DND-41 (cell line): ENCODE results near the gene CD52.

Experiments
- ATAC-seq: fragments of 200-7000 bp; cut with Tn5 transposase; 3 replicates; pipeline ENCODE4 v1.9.1; 2021; ENCODE audit warnings: low read depth; ENCODE audit not compliant: insufficient read depth
- DNase-seq: peaks from one replicate; pipeline ENCODE4 v3.0.0-alpha.2; 2020
- H2AFZ ChIP-seq: 2 replicates; pipeline ENCODE4 v1.6.0; 2012; ENCODE audit warnings: low read depth, low read length
- H3K27ac ChIP-seq: 2 replicates; pipeline ENCODE4 v1.5.1; 2012; ENCODE audit warnings: low read length, inconsistent platforms
- H3K27me3 ChIP-seq: fragments of 200-600 bp; sonication (generic); 2 replicates; pipeline ENCODE4 v1.6.0; 2012; ENCODE audit warnings: low read length, mild to moderate bottlenecking, inconsistent platforms; ENCODE audit not compliant: insufficient read depth, poor library complexity
- H3K36me3 ChIP-seq: 2 replicates; pipeline ENCODE4 v1.5.1; 2012; ENCODE audit warnings: low read length, inconsistent platforms; ENCODE audit not compliant: insufficient read depth
- H3K4me1 ChIP-seq: 2 replicates; pipeline ENCODE4 v1.5.1; 2012; ENCODE audit warnings: mild to moderate bottlenecking, low read length; ENCODE audit not compliant: insufficient read depth
- H3K4me2 ChIP-seq: 2 replicates; pipeline ENCODE4 v1.6.0; 2012; ENCODE audit warnings: mild to moderate bottlenecking, moderate library complexity, low read length, inconsistent platforms; ENCODE audit not compliant: insufficient read depth
- H3K4me3 ChIP-seq, 2 experiments: fragments of 200-600 bp in 1 of 2; shearing (Covaris generic) in 1 of 2; 2 replicates each; pipeline ENCODE4 v1.5.1; 2012 to 2016; ENCODE audit warnings: inconsistent platforms in 2 of 2, low read length in 2 of 2, mild to moderate bottlenecking in 2 of 2, low read depth in 1 of 2, moderate library complexity in 1 of 2
- H3K79me2 ChIP-seq: 2 replicates; pipeline ENCODE4 v1.6.0; 2012; ENCODE audit warnings: low read length, inconsistent platforms; ENCODE audit not compliant: insufficient read depth
- H3K9ac ChIP-seq: 2 replicates; pipeline ENCODE4 v1.6.0; 2012; ENCODE audit warnings: low read depth, mild to moderate bottlenecking, inconsistent platforms, low read length, moderate library complexity
- H3K9me3 ChIP-seq: 2 replicates; pipeline ENCODE4 v1.5.1; 2012; ENCODE audit warnings: low read length, moderate library complexity, mild to moderate bottlenecking, inconsistent platforms; ENCODE audit not compliant: insufficient read depth, severe bottlenecking
- H4K20me1 ChIP-seq: 2 replicates; pipeline ENCODE4 v1.6.0; 2012; ENCODE audit warnings: low read length; ENCODE audit not compliant: insufficient read depth
- CTCF ChIP-seq: IDR thresholded peaks from 2 replicates; pipeline ENCODE4 v1.5.1; 2012; ENCODE audit warnings: borderline replicate concordance, low read length, moderate library complexity, mild to moderate bottlenecking; ENCODE audit not compliant: poor library complexity, severe bottlenecking; ENCODE audit errors: extremely low read depth
- EZH2 ChIP-seq: IDR thresholded peaks from 3 replicates; pipeline ENCODE4 v1.6.1; 2012; ENCODE audit warnings: borderline replicate concordance, low read depth, mild to moderate bottlenecking, moderate library complexity, low read length, inconsistent platforms; ENCODE audit not compliant: severe bottlenecking

The CD52 gene

DNA sequence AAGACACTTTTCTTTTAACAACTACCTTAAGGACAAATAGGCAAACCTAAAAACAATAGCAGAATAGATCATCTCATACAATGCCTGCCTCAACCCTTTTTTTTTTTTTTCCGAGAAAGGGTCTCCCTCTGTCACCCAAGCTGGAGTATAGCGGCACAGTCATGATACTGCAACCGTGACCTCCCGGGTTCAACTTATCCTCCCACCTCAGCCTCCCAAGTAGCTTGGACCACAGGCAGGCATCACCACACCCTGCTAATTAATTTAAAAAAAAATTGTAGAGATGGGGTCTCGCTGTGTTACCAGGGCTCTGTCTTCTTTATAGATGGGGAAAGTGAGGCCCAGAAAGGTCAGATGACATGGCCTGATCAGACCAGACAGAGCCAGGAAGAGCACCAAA is 29.9 kb upstream of the CD52 start:
- Histone ChIP-seq H3K36me3 (peaks cover 18% of the 10 kb centered on the region; the same call in 1 of the 2 replicates), H3K27ac (peak overlapping the region; percentile 93), H3K4me1 (peaks cover 82% of the 10 kb centered on the region), H3K79me2 (no peaks in the 10 kb centered on the region), H4K20me1 (no peaks in the 10 kb centered on the region), H3K9ac (peak overlapping the region; percentile 45), H3K4me2 (peak overlapping the region; percentile 31), H2AFZ (no peak overlapping the region), H3K9me3 (no peaks in the 10 kb centered on the region), H3K27me3 (no peaks in the 10 kb centered on the region), H3K4me3 (no peak overlapping the region)
- DNase-seq, result peak; percentile 33
- ATAC-seq, result no peak
- TF ChIP-seq CTCF (no peak), EZH2 (no peak)

- H3K9ac ChIP-seq, result peak overlapping the region; percentile 45
- H3K79me2 ChIP-seq, result no peaks in the 10 kb centered on the region
- peak; percentile 38 for ATAC-seq
- no peak overlapping the region; a peak in 1 of 4 replicates for H3K4me3 ChIP-seq
- peak overlapping the region; percentile 29; the same call in 1 of the 2 replicates for H3K4me2 ChIP-seq
- no peaks in the 10 kb centered on the region for H3K9me3 ChIP-seq
- H3K36me3 ChIP-seq, result peaks cover 13% of the 10 kb centered on the region; the same call in 1 of the 2 replicates
- DNase-seq, result peak; percentile 74
- TF ChIP-seq EZH2, result no peak
- no peak for TF ChIP-seq CTCF
- H2AFZ ChIP-seq, result no peak overlapping the region
- peaks cover 82% of the 10 kb centered on the region for H3K4me1 ChIP-seq
- peak overlapping the region; percentile 93 for H3K27ac ChIP-seq
- no peaks in the 10 kb centered on the region for H3K27me3 ChIP-seq
- H4K20me1 ChIP-seq, result no peaks in the 10 kb centered on the region
Observed at GRCh38 chr1:26288311-26288941, 29.3 kb upstream of the CD52 start.

DNA sequence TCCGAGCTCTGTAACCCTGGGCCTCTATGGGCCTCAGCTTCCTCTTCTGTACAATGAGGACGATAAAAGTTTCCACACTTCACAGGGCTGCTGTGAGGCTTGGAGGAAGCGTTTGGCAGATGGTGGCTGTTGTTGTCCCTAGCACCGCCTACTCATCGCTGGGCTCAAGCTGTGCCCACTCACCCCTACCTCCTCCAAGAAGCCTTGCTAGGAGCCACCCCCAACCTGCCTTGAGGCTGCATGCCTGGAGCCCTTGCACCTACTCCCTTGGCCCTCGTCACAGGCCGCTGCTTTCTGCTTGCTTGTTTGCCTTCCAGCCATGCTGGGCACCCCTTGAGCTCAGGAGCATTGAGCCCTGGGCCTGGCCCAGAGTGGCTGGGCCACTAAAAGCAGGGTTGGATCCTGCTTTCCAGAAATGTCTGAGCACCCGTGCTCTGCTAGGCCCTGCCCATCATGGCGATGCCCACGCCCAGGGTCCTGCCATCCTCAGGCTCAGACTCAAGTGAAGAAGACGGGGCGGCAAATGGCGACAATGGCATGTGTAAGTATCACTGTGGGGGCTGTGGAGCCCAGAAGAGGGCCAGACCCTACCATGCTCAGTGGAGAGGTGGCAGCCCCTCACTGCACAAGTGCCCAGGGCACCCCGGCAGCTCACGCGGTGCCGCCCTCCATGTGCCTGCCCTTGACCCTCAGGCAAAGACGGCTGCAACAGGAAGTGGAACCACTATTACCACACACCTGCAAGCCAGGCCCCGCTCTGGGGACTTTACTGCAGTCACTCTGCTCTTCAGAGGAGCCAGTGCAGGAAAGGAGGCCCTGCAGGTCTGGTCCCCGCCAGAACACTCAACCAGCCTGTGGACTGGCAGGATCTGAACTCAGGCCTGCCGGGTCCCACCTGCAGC is 28.3 kb upstream of the CD52 start:
- Histone ChIP-seq H3K79me2 (no peaks in the 10 kb centered on the region), H3K27ac (peak overlapping the region; percentile 93), H3K4me2 (peak overlapping the region; percentile 29), H4K20me1 (no peaks in the 10 kb centered on the region), H3K4me1 (peaks cover 77% of the 10 kb centered on the region), H2AFZ (no peak overlapping the region), H3K27me3 (no peaks in the 10 kb centered on the region), H3K4me3 (no peak overlapping the region; a peak in 1 of 4 replicates), H3K9me3 (no peaks in the 10 kb centered on the region), H3K36me3 (peaks cover 7% of the 10 kb centered on the region; the same call in 1 of the 2 replicates), H3K9ac (peak overlapping the region; percentile 45)
- TF ChIP-seq CTCF, result no peak
- no peak for TF ChIP-seq EZH2
- ATAC-seq (peak; percentile 11; the same call in 2 of the 3 replicates), DNase-seq (peak; percentile 67)
